Mucosa of descending colon (tissue), 3 donors: Measurements from ENCODE around the gene LAT. TPM values are rescaled to one million over a fixed set of nuclear protein-coding genes. Genes with fewer than 3 reads are reported as not detected.

Experiments
- ATAC-seq: fragments of 200-7000 bp; cut with Tn5 transposase; one replicate; pipeline ENCODE4 v1.9.1; 2020; ENCODE audit warnings: mild to moderate bottlenecking, moderate library complexity
- DNase-seq, 3 donors: peaks; one replicate each; pipeline ENCODE4 v3.0.0-alpha.2; 2020
- H3K36me3 ChIP-seq: fragments of 200-600 bp; one replicate; pipeline ENCODE4 v1.8.0; 2021; ENCODE audit warnings: low read depth, mild to moderate bottlenecking
- H3K4me1 ChIP-seq: fragments of 200-600 bp; one replicate; pipeline ENCODE4 v1.8.0; 2021; ENCODE audit warnings: low read depth, mild to moderate bottlenecking
- H3K4me3 ChIP-seq: fragments of 200-600 bp; one replicate; pipeline ENCODE4 v1.8.0; 2021; ENCODE audit warnings: mild to moderate bottlenecking
- H3K9me3 ChIP-seq: fragments of 200-600 bp; one replicate; pipeline ENCODE4 v1.8.0; 2021; ENCODE audit warnings: mild to moderate bottlenecking
- CTCF ChIP-seq: fragments of 200-600 bp; IDR thresholded peaks from one replicate; pipeline ENCODE4 v1.8.0; 2022; ENCODE audit warnings: antibody characterized with exemption, mild to moderate bottlenecking
- intact Hi-C, 2 donors: fragments of 100-400 bp; cut with DNase I in 1 of 2; cut with micrococcal nuclease in 1 of 2; formaldehyde crosslinking; loops; one replicate each; pipeline versions ENCODE4 v1.11.0 to v1.11.1; 2022; cut with DNase I, micrococcal nuclease
- total RNA-seq, 3 donors: library from RNA; stranded (reverse); fragmentation: NEBNext Ultra II Directional in 2 of 3; extraction: Animal tissue kit (Norgen Biotek cat#: 25700) in 2 of 3; gene quantifications; one replicate each; pipeline versions ENCODE4 v1.2.1 to v1.2.4, GENCODE V29; 2021 to 2023
- donor health status: DM: no; HTN: no; CAD: no; lungs with moderate emphysema.
- donor health status: DM: no; HTN: no; CAD: no.
- donor health status: DM: no; HTN: yes; CAD: no.

Gene LAT
- total RNA-seq, 3 donors from 2014 or later, result 8.5 to 13.0 (median 11.6) TPM

- no peak for DNase-seq
- Histone ChIP-seq H3K4me3 (no peak overlapping the region), H3K4me1 (no peaks in the 10 kb centered on the region), H3K9me3 (peaks cover 3% of the 10 kb centered on the region), H3K36me3 (no peaks in the 10 kb centered on the region)
- no peak for TF ChIP-seq CTCF
- intact Hi-C loops, result no loop called here
- ATAC-seq, result peak; percentile 25
These were observed 574 bp downstream of the LAT start for GRCh38 chr16:28985211-28986041.

- Histone ChIP-seq H3K4me3 (no peak overlapping the region), H3K4me1 (no peaks in the 10 kb centered on the region), H3K9me3 (peaks cover 3% of the 10 kb centered on the region), H3K36me3 (no peaks in the 10 kb centered on the region)
- intact Hi-C loops, result no loop called here
- no peak for TF ChIP-seq CTCF
- no peak for ATAC-seq
- no peak for DNase-seq
These were observed 1.2 kb downstream of the LAT start for GRCh38 chr16:28986046-28986445.

GRCh38 chr16:28986492-28986891 is 1.6 kb downstream of the LAT start:
- DNase-seq, result no peak
- no peak for TF ChIP-seq CTCF
- peaks cover 3% of the 10 kb centered on the region for H3K9me3 ChIP-seq
- no peaks in the 10 kb centered on the region for H3K4me1 ChIP-seq
- H3K36me3 ChIP-seq, result no peaks in the 10 kb centered on the region
- no peak for ATAC-seq
- intact Hi-C loops, result no loop called here
- no peak overlapping the region for H3K4me3 ChIP-seq

- intact Hi-C loops, result no loop called here
- no peak for ATAC-seq
- no peak overlapping the region for H3K4me3 ChIP-seq
- H3K9me3 ChIP-seq, result peaks cover 3% of the 10 kb centered on the region
- no peak for DNase-seq
- no peaks in the 10 kb centered on the region for H3K4me1 ChIP-seq
- TF ChIP-seq CTCF, result no peak
- H3K36me3 ChIP-seq, result no peaks in the 10 kb centered on the region
These were observed 2.5 kb downstream of the LAT start for GRCh38 chr16:28987170-28987853.

GRCh38 chr16:28989363-28989762 is 4.5 kb downstream of the LAT start:
- no peaks in the 10 kb centered on the region for H3K36me3 ChIP-seq
- intact Hi-C loops, result no loop called here
- H3K4me1 ChIP-seq, result no peaks in the 10 kb centered on the region
- peak in 1 of 3 donors; percentile 39 for DNase-seq
- no peak overlapping the region for H3K4me3 ChIP-seq
- TF ChIP-seq CTCF, result no peak
- peaks cover 3% of the 10 kb centered on the region for H3K9me3 ChIP-seq
- no peak for ATAC-seq
